Kidney (tissue), 14 donors: ENCODE data around the gene PKIG. TPM values are rescaled to one million over a fixed set of nuclear protein-coding genes. Genes with fewer than 3 reads are reported as not detected.
"Not testable (repeated sequence)": the region's sequence is repeated elsewhere in the genome, so short reads cannot be mapped to it uniquely, and the experiment has no call there.

Experiments used
- DNase-seq, 5 donors: peaks; one replicate each; pipeline ENCODE4 v3.0.0-alpha.2; 2013 to 2020
- FAIRE-seq: peaks from 2 replicates; lab custom pipeline; 2012; peaks lifted over from hg19 to GRCh38; lab: Jason Lieb, UNC
- H3K27ac ChIP-seq, 2 donors: one replicate each; pipeline ENCODE4 v1.7.0; 2013; ENCODE audit warnings: low read depth in 2 of 2, low read length in 2 of 2, inconsistent platforms in 1 of 2
- H3K27me3 ChIP-seq: one replicate; pipeline ENCODE4 v1.7.1; 2013; ENCODE audit warnings: low read length, inconsistent platforms; ENCODE audit not compliant: control insufficient read depth, insufficient read depth
- H3K36me3 ChIP-seq, 3 donors: one replicate each; pipeline versions ENCODE4 v1.7.0 to v1.7.1; 2013; ENCODE audit warnings: low read length in 3 of 3, control low read depth in 1 of 3, inconsistent platforms in 1 of 3; ENCODE audit not compliant: insufficient read depth in 3 of 3, control insufficient read depth in 2 of 3
- H3K4me1 ChIP-seq, 3 donors: one replicate each; pipeline versions ENCODE4 v1.7.0 to v1.7.1; 2013; ENCODE audit warnings: low read length in 3 of 3, inconsistent platforms in 1 of 3, low read depth in 1 of 3; ENCODE audit not compliant: control insufficient read depth in 2 of 3, insufficient read depth in 2 of 3
- H3K4me3 ChIP-seq, 3 donors: one replicate each; pipeline versions ENCODE4 v1.7.0 to v1.8.1; 2013; ENCODE audit warnings: low read length in 3 of 3, control low read depth in 1 of 3, inconsistent platforms in 1 of 3
- H3K9ac ChIP-seq, 3 donors: one replicate each; pipeline versions ENCODE4 v1.7.0 to v1.7.1; 2013; ENCODE audit warnings: low read length in 3 of 3, control low read depth in 1 of 3, inconsistent platforms in 1 of 3
- H3K9me3 ChIP-seq, 3 donors: one replicate each; pipeline versions ENCODE4 v1.7.0 to v1.7.1; 2013; ENCODE audit warnings: low read length in 3 of 3, control low read depth in 1 of 3, inconsistent platforms in 1 of 3; ENCODE audit not compliant: control insufficient read depth in 2 of 3, insufficient read depth in 1 of 3
- intact Hi-C: fragments of 100-400 bp; cut with DNase I; formaldehyde crosslinking; loops from one replicate; pipeline ENCODE4 v1.11.1; 2022
- polyA plus RNA-seq: library from polyadenylated mRNA; stranded (reverse); fragments of 350-450 nt; fragmentation: Illumina TruSeq; extraction: RNeasy Lipid Tissue Mini Kit (QIAGEN cat#74804); gene quantifications from one replicate; pipeline ENCODE4 v1.2.3, GENCODE V29; 2014; ENCODE audit warnings: low read depth, low replicate concordance; ENCODE audit not compliant: insufficient read depth
- total RNA-seq: library from RNA; stranded (reverse); fragmentation: NEBNext Ultra II Directional; extraction: Animal tissue kit (Norgen Biotek cat#: 25700); gene quantifications from one replicate; pipeline ENCODE4 v1.2.1, GENCODE V29; 2021
- TF ChIP-seq, protein P1 (sequence below): IDR thresholded peaks from 3 replicates; pipeline ENCODE4 v1.5.1; 2012; ENCODE audit warnings: mild to moderate bottlenecking, moderate library complexity, borderline replicate concordance; ENCODE audit not compliant: insufficient read depth; ENCODE audit errors: extremely low read depth
- donor health status: control.
- donor health status: control.
- donor health status: control.
- donor health status: control.
- donor health status: control.
- donor health status: DM: yes; HTN: yes; CAD: no.
- donor health status: Normal renal cell carcinoma (clear cell type).

PKIG gene
- total and polyA plus RNA-seq, 2 donors from 2014 or later = 71.1 to 150 TPM

DNA sequence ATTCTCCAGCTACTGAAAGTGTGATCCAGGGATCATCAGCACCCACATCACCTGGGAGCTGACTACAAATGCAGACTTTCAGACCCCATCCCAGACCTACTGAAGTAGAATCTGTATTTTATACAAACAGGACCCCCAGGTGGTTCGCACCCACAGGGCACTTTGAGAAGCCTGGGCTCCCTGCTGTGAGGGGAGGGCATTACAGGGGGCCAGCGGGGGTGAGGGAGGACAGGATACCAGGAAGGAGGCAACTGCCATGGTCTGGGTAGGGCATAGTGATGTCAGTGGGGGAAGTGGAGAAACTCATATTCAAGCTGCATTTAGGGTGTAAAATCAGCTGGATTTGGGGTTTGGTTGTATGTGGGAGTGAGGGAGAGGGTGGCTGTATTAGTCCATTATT is 71.2 kb downstream of the PKIG start:
- H3K4me1 ChIP-seq = peaks cover 0 to 10% (median 0%) of the 10 kb centered on the region in 3 donors
- H3K4me3 ChIP-seq = no peak overlapping the region
- no peaks in the 10 kb centered on the region for H3K27me3 ChIP-seq
- FAIRE-seq (no peak), DNase-seq (no peak)
- H3K9ac ChIP-seq = no peak overlapping the region
- H3K27ac ChIP-seq = no peak overlapping the region
- H3K9me3 ChIP-seq = no peaks in the 10 kb centered on the region
- intact Hi-C loops = no loop called here
- H3K36me3 ChIP-seq = no peaks in the 10 kb centered on the region
- TF ChIP-seq, protein P1, sequence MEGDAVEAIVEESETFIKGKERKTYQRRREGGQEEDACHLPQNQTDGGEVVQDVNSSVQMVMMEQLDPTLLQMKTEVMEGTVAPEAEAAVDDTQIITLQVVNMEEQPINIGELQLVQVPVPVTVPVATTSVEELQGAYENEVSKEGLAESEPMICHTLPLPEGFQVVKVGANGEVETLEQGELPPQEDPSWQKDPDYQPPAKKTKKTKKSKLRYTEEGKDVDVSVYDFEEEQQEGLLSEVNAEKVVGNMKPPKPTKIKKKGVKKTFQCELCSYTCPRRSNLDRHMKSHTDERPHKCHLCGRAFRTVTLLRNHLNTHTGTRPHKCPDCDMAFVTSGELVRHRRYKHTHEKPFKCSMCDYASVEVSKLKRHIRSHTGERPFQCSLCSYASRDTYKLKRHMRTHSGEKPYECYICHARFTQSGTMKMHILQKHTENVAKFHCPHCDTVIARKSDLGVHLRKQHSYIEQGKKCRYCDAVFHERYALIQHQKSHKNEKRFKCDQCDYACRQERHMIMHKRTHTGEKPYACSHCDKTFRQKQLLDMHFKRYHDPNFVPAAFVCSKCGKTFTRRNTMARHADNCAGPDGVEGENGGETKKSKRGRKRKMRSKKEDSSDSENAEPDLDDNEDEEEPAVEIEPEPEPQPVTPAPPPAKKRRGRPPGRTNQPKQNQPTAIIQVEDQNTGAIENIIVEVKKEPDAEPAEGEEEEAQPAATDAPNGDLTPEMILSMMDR = no peak

DNA sequence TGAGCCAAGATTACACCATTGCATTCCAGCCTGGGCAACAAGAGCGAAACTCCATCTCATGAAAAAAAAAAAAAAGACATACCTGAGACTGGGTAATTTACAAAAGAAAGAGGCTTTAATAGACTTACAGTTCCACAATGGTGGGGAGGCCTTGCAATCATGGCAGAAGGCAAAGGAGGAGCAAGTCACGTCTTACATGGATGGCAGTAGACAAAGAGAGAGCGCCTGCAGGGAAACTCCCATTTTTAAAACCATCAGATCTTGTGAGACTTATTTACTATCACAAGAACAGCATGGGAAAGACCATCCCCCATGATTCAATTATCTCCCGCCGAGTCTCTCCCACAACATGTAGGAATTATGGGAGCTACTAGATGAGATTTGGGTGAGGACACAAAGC is 71.8 kb downstream of the PKIG start:
- DNase-seq, H3K36me3 ChIP-seq, H3K4me3 ChIP-seq, H3K9me3 ChIP-seq, FAIRE-seq, H3K27me3 ChIP-seq, H3K27ac ChIP-seq, H3K9ac ChIP-seq, intact Hi-C loops: not testable (repeated sequence)
- H3K4me1 ChIP-seq = peaks cover 0 to 10% (median 0%) of the 10 kb centered on the region in 3 donors

DNA sequence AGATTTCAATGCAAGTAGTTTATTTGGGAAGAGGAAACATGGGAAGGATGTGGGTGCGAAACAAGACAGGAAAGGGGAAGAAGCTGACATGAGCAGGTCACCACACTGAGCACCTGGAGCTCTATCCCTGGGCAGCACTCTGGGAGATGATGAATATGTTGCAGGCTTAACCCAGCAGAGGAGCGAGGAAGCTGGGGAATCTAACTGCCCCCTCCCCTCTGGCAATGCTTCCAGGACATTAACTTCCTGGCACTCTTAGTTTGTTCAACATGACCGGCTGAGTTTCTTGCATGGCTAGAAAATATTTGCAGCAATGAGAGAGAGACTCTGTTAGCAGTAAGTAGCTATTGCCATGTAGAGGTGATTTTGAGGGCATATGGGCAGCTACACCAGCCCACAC is 74.1 kb downstream of the PKIG start:
- Histone ChIP-seq H3K27ac (no peak overlapping the region), H3K9ac (no peak overlapping the region), H3K4me1 (peaks cover 0 to 4% (median 0%) of the 10 kb centered on the region in 3 donors), H3K27me3 (no peaks in the 10 kb centered on the region), H3K36me3 (no peaks in the 10 kb centered on the region), H3K4me3 (no peak overlapping the region), H3K9me3 (no peaks in the 10 kb centered on the region)
- no peak for FAIRE-seq
- intact Hi-C loops = no loop called here
- peak in 3 of 5 donors; percentile 43 to 77 (median 67) for DNase-seq
- TF ChIP-seq, protein P1 = no peak

DNA sequence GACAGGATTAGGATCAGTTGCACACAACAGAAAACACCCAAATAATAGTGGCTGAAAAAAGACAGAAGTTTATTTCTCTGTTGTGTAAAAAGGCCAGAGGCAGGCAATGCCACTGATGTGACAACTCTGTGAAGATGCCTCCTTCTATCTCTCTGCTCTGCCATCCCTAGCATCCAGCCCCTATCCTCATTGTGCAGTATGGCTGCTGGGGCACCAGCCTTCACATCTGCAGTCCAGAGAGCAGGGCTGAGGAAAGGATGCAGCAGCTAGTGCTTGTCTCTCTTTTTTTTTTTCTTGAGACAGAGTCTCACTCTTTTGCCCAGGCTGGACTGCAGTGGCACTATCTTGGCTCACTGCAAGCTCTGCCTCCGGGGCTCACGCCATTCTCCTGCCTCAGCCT is 75.5 kb downstream of the PKIG start:
- intact Hi-C loops = no loop called here
- TF ChIP-seq, protein P1 = no peak
- FAIRE-seq = no peak
- Histone ChIP-seq H3K4me1 (peaks cover 0 to 3% (median 0%) of the 10 kb centered on the region in 3 donors), H3K9ac (no peak overlapping the region), H3K4me3 (no peak overlapping the region), H3K36me3 (no peaks in the 10 kb centered on the region), H3K27ac (no peak overlapping the region), H3K27me3 (no peaks in the 10 kb centered on the region), H3K9me3 (no peaks in the 10 kb centered on the region)
- no peak for DNase-seq
